KOPT-K1 (cell line): ENCODE data around the gene PDCD1LG2.
"Not testable (repeated sequence)": the region's sequence is repeated elsewhere in the genome, so short reads cannot be mapped to it uniquely, and the experiment has no call there.

Experiments used
- H3K27ac ChIP-seq: fragments of 200-600 bp; sonication (generic); 2 replicates; pipeline ENCODE4 v1.5.1; 2016; ENCODE audit warnings: antibody characterized with exemption, mild to moderate bottlenecking, low read depth, low read length; ENCODE audit not compliant: poor library complexity, severe bottlenecking
- H3K36me3 ChIP-seq: fragments of 200-600 bp; sonication (generic); 2 replicates; pipeline ENCODE4 v1.5.1; 2017; ENCODE audit warnings: antibody characterized with exemption, mild to moderate bottlenecking, low read length, moderate library complexity; ENCODE audit not compliant: insufficient read depth
- H3K9me3 ChIP-seq: fragments of 200-600 bp; sonication (generic); 2 replicates; pipeline ENCODE4 v1.5.1; 2017; ENCODE audit warnings: antibody characterized with exemption, low read length, mild to moderate bottlenecking; ENCODE audit not compliant: insufficient read depth, poor library complexity, severe bottlenecking

PDCD1LG2 gene

DNA sequence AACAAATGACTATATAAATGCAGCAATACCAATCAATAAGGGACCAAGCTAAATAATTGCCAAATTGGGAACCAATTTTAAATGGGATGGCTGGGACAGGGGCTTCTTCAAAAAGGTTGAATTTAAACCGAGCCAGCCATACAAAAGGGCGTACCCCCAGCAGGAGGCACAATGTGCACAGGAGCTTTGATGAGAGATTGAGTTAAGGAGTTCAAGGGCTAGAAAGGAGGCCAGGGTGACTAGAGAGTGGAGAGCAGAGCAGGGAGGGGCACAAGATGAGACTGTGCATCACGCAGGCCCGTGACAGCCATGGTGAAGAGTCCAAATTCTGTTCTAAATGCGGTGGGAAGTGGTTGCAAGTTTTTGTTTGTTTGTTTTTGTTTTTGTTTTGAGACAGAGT is 23.3 kb upstream of the PDCD1LG2 start:
- Histone ChIP-seq H3K27ac (no peak overlapping the region), H3K36me3 (no peaks in the 10 kb centered on the region), H3K9me3 (no peaks in the 10 kb centered on the region)

DNA sequence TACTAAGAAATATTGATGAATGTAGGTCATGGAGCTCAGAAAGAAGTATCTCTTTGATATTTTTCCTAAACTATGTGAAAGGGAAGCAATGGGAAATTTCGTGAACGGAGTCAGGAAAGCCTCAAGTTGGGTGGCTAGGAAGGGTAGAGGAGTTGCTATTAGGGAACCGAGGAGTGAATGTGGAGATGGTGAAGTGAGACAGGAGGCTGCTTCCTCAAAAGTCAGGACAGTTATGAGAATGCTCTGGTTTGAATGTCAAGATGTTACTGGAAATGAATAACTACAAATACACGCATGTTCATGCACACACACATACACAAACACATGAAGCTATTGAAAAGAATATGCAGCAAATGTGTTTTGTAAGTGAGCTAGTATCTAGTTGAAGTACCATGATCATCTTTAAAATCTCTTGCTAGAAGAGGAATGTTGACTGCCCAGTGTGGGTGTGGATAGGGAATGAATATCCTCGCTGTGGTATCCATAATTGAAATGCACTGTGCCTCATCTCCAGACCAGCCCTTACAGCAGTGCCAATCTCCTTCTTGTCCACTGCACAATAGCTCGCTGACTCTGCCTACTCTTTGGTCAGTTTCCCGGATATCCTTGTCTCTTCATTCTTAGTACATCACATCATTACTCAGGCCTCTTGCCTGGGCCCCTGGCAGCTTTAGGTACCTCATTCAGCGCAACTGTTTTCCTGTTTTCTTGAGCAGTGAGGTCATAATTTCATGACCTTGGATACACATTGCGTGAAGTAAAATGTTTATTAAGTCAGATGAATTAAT is 21.9 kb upstream of the PDCD1LG2 start:
- Histone ChIP-seq H3K36me3 (no peaks in the 10 kb centered on the region), H3K27ac (no peak overlapping the region), H3K9me3 (no peaks in the 10 kb centered on the region)

GRCh38 chr9:5489630-5490490 is 20.5 kb upstream of the PDCD1LG2 start:
- Histone ChIP-seq H3K9me3 (no peaks in the 10 kb centered on the region), H3K36me3 (no peaks in the 10 kb centered on the region), H3K27ac (no peak overlapping the region)

GRCh38 chr9:5492965-5493678 is 17.2 kb upstream of the PDCD1LG2 start:
- Histone ChIP-seq H3K36me3 (no peaks in the 10 kb centered on the region), H3K27ac (no peak overlapping the region), H3K9me3 (no peaks in the 10 kb centered on the region)

DNA sequence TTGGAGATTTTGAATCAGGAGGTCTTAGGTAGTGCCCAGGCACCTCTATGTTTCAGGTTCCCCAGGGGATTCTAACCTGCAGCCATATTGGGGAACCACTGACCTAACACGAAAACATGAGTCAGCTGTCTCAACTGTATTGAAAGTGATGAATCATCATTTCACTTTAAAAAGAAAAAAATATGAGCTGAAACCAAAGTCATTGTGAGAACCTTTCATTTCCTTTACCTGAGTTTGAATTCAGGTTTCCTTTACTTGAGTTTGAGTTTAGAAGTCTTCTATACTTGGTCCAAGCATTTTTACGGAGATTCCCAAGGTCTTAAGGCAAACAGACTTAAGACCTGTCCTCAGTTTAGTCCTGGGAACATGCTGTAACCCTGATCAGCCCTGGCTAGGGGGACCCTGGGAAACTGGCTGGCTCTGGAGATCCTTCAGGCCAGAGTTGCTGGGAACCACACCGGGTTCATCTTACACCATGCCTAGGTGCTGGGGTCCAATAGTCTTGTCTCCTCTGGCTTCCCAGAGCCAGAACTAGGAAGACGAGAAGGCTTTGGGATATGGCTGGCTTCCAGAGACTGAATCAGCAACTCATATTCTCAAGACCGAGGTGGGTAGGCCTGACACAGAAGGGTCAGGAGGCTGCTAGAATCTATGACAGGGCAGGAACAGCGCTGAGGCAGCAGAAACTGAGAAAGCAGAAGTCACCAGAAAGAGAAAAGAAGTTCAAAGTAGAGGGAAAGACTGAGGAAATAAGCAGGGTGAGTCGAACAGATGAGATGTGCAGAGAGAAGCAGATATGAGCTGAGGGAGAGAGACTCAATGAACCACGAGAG is 16.4 kb upstream of the PDCD1LG2 start:
- Histone ChIP-seq H3K9me3 (no peaks in the 10 kb centered on the region), H3K27ac (no peak overlapping the region), H3K36me3 (no peaks in the 10 kb centered on the region)

- H3K36me3 ChIP-seq, H3K9me3 ChIP-seq, H3K27ac ChIP-seq: not testable (repeated sequence)
Measured at GRCh38 chr9:5494765-5495164, 15.6 kb upstream of the PDCD1LG2 start.

- Histone ChIP-seq H3K9me3 (no peaks in the 10 kb centered on the region), H3K36me3 (no peaks in the 10 kb centered on the region), H3K27ac (no peak overlapping the region)
Measured at GRCh38 chr9:5499157-5499556, 11.2 kb upstream of the PDCD1LG2 start.

GRCh38 chr9:5499889-5500398 is 10.4 kb upstream of the PDCD1LG2 start:
- H3K27ac ChIP-seq, result no peak overlapping the region
- no peaks in the 10 kb centered on the region for H3K36me3 ChIP-seq
- no peaks in the 10 kb centered on the region for H3K9me3 ChIP-seq

- Histone ChIP-seq H3K27ac (no peak overlapping the region), H3K36me3 (no peaks in the 10 kb centered on the region)
Measured at GRCh38 chr9:5500441-5501235, 9.7 kb upstream of the PDCD1LG2 start.

DNA sequence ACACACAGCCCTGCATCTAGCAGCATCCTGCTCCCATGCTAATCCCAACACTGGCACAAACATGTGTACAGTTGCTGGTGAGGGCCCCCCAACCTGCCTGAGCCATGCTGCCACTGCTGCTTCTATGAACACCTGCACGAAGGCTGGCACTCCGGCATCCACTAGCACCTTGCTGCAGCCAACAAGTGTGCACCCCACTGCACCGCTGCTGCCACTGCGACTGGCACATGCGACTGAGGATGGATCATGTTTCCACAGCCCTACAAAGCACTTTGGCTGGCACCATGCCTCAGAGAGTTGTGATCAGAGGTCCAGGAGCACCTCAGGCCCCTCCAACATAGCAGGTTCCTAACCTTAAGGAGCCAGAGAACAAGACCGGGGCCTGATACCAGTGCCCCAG is 7.8 kb upstream of the PDCD1LG2 start:
- Histone ChIP-seq H3K27ac (no peak overlapping the region), H3K9me3 (no peaks in the 10 kb centered on the region), H3K36me3 (no peaks in the 10 kb centered on the region)

More at GRCh38 chr9:5500441-5501235, 9.7 kb upstream of the PDCD1LG2 start:
- no peaks in the 10 kb centered on the region for H3K9me3 ChIP-seq

GRCh38 chr9:5509573-5509972 is 758 bp upstream of the PDCD1LG2 start:
- no peaks in the 10 kb centered on the region for H3K36me3 ChIP-seq
- no peaks in the 10 kb centered on the region for H3K9me3 ChIP-seq
- H3K27ac ChIP-seq, result no peak overlapping the region

GRCh38 chr9:5510989-5511388 is 658 bp downstream of the PDCD1LG2 start:
- Histone ChIP-seq H3K27ac (no peak overlapping the region), H3K9me3 (no peaks in the 10 kb centered on the region), H3K36me3 (no peaks in the 10 kb centered on the region)

- Histone ChIP-seq H3K36me3 (no peaks in the 10 kb centered on the region), H3K9me3 (no peaks in the 10 kb centered on the region), H3K27ac (no peak overlapping the region)
Measured at GRCh38 chr9:5511476-5511875, 1.1 kb downstream of the PDCD1LG2 start.
